Fibroblast of villous mesenchyme (primary cell): ENCODE measurements around the gene TMEM52. TPM values are rescaled to one million over a fixed set of nuclear protein-coding genes. Genes with fewer than 3 reads are reported as not detected.

Experiments used
- DNase-seq: peaks from one replicate; pipeline ENCODE4 v3.0.0-alpha.2; 2010; ENCODE audit warnings: low read depth
- H3K4me3 ChIP-seq: 2 replicates; pipeline ENCODE4 v1.5.1; 2011; ENCODE audit warnings: low read depth, mild to moderate bottlenecking, low read length
- total RNA-seq: library from RNA; depleted of rRNA; stranded (reverse); fragments of >200 nt; gene quantifications from 2 replicates; pipeline ENCODE4 v1.2.3, GENCODE V29; 2012
- TF ChIP-seq, protein P1 (sequence below): IDR thresholded peaks from 2 replicates; pipeline ENCODE4 v1.5.1; 2012; ENCODE audit warnings: low read depth, mild to moderate bottlenecking, low read length; ENCODE audit not compliant: insufficient read depth

The TMEM52 gene
- total RNA-seq, 1 donor: 0.43 TPM

DNA sequence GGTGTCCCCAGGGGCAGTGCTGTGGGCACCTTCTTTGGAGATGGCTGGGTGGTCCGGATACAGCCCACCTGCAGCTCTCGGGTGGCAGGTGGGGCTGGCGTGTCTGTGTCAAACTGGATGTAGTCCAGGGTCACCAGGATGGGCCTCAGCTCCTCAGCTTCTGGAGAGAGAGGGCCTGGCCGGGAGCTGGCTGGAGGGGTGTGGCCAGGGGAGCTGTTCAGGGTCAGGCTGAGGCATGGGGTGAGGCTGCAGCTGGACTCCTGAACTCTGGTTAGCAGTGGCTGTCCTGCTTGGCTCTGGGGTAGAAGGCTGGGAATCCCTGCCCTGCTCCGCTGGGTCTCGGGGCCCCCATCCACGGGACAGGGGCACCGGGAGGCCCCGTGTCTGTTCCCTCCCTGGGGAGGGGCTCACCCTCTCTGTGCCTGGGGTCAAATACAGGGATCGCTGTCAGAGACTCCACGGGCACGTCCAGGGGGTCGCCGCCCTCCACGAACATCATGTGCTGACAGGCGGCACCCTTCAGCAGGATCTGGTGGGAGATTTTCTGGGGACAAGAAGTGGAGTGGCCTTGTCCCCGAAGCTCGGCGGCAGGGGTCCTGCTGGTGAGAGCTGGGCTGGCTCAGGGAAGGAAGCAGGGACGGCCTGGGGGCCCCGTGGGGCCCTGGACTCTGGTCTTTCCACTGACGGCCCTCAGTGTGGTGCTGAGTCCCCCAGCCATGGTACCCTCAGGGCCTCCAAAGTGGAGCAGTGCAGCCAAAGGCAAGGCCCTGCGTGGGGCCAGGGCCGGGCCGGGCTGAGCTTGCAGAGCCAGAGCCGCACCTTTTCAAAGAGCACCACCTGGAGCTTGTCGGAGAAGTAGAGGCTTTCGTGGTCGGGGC, 4.1 kb upstream of the TMEM52 start:
- DNase-seq: no peak
- TF ChIP-seq, protein P1, sequence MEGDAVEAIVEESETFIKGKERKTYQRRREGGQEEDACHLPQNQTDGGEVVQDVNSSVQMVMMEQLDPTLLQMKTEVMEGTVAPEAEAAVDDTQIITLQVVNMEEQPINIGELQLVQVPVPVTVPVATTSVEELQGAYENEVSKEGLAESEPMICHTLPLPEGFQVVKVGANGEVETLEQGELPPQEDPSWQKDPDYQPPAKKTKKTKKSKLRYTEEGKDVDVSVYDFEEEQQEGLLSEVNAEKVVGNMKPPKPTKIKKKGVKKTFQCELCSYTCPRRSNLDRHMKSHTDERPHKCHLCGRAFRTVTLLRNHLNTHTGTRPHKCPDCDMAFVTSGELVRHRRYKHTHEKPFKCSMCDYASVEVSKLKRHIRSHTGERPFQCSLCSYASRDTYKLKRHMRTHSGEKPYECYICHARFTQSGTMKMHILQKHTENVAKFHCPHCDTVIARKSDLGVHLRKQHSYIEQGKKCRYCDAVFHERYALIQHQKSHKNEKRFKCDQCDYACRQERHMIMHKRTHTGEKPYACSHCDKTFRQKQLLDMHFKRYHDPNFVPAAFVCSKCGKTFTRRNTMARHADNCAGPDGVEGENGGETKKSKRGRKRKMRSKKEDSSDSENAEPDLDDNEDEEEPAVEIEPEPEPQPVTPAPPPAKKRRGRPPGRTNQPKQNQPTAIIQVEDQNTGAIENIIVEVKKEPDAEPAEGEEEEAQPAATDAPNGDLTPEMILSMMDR: no peak

GRCh38 chr1:1922702-1922955, 3.5 kb upstream of the TMEM52 start:
- no peak for DNase-seq
- no peak overlapping the region for H3K4me3 ChIP-seq
- TF ChIP-seq, protein P1: no peak

More for the DNA sequence above, 4.1 kb upstream of the TMEM52 start:
- no peak overlapping the region for H3K4me3 ChIP-seq

DNA sequence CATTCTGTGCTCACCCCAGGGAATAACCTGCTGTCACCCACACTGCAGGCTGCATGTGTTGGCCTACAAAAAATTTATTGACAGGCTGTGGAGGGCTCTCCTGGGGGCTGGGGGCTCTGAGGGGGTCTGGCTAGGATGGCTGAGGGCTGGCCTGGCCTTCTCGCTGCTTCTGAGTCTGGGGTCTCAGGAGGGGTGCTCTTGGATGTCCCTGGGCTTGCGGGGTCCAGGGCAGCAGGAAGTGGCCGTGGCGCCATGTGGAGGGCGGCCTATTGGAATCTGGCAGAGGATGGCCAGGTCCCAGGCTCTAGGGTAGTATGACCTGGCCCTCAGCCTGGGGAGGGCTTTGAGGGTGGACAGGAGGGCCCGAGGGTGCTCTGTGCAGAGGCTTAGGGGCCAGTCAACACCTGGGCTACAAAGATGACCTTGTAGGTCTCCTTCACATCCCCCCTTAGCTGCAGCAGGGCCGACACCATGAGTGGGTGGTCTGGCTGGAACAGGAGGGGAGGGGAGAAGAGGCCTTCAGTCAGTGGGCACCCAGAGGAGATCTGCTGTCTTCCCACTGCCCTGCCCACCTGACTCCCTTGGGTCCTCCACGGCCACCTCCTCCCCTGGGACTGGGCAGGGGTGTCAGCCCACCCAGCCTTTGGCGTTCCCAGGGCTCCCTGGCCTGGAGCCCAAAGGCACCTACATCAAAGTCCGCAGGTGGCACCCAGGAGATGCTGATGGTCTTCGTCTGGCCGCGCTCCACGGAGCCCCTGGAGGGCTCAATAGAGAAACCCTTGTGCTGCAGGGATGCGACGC, 3.0 kb upstream of the TMEM52 start:
- TF ChIP-seq, protein P1: no peak
- no peak overlapping the region for H3K4me3 ChIP-seq
- no peak for DNase-seq

DNA sequence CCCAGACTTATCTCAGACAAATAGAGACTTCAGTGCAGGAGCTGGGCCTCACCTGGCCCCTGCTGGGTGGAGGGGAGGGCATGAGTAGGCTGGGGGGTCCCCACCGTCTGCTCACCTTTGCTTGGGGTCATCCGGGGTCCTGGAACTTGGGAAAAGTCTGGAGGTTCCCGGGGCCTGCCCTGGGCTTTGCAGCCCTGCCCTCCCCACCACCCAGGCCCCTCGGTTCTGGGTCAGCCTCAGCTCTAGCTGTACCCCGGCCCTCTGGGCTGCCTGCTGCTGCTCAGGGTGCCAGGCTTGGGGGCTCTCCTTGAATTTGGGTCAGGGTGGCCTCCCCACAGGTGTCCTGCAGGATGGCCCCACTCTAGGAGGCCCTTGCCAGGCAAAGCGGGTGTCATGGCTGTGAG, 2.4 kb upstream of the TMEM52 start:
- DNase-seq: no peak
- TF ChIP-seq, protein P1: no peak
- no peak overlapping the region for H3K4me3 ChIP-seq

DNA sequence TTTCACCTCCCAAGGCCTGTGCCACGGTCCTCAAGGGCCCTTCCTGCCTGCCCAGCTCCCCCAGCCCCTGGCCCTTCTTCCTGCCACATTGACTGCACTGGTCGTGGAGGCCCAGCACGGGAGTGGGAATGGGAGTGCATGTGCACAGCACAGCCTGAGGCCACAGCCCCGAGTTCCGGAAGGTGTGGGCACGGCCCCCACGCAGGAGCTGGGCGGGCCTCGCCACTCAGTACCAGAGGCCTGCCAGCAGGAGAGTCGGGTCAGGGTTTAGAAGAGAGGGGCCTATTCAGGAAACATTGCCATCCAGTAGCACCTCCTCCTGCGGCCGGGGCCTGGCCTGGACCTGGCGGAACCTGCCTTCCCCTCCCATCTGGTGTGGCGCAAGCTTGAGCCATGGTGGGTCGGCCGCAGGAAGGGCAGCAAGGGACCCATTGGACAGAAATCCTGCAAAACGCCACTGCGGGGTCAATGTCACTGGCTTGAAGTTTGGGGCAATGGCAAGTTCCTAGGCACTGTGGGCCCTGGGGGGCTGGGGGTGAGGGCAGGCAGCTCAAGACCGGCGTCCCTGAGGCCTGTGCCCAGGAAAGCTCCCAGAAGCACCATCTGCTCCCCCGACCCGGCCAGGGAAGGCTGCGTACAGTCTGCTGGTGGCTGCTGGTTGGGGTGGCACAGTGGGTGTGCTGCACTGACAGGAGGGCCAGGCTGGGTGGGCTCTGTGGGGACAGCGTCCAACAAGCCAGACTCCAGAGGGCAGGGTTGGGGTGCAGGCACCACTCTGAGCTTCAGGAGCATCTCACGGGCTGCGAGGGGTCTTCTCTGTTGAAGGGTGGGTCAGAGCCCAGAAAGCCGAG, 1.8 kb upstream of the TMEM52 start:
- H3K4me3 ChIP-seq: no peak overlapping the region
- TF ChIP-seq, protein P1: no peak
- DNase-seq: no peak

- TF ChIP-seq, protein P1: no peak
- no peak for DNase-seq
- H3K4me3 ChIP-seq: no peak overlapping the region
Measured at GRCh38 chr1:1920057-1920607, 1.1 kb upstream of the TMEM52 start.
